GM23338 (cell line): ENCODE results near the gene STPG4. TPM values are rescaled to one million over a fixed set of nuclear protein-coding genes. Genes with fewer than 3 reads are reported as not detected.

Experiments
- ATAC-seq: fragments of 200-7000 bp; cut with Tn5 transposase; 3 replicates; pipeline ENCODE4 v1.9.1; 2020
- DNase-seq: peaks from one replicate; pipeline ENCODE4 v3.0.0-alpha.2; 2015; ENCODE audit warnings: low spot score
- H2AFZ ChIP-seq: fragments of 200-600 bp; sonication (generic); 2 replicates; pipeline ENCODE4 v1.8.0; 2016; ENCODE audit warnings: antibody characterized with exemption, mild to moderate bottlenecking, moderate library complexity
- H3F3A ChIP-seq: fragments of 200-600 bp; sonication (generic); replicated peaks from 2 replicates; pipeline ENCODE4 v1.8.0; 2017; ENCODE audit warnings: antibody characterized with exemption, mixed run types, low read depth
- H3K27ac ChIP-seq: fragments of 200-600 bp; sonication (generic); 2 replicates; pipeline ENCODE4 v1.6.1; 2016; ENCODE audit warnings: low read depth
- H3K27me3 ChIP-seq: fragments of 200-600 bp; sonication (generic); 2 replicates; pipeline ENCODE4 v1.8.0; 2016; ENCODE audit warnings: mild to moderate bottlenecking, mixed run types, moderate library complexity; ENCODE audit not compliant: insufficient read depth
- H3K36me3 ChIP-seq: fragments of 200-600 bp; sonication (generic); 2 replicates; pipeline ENCODE4 v1.8.0; 2016; ENCODE audit warnings: mild to moderate bottlenecking; ENCODE audit not compliant: insufficient read depth
- H3K4me1 ChIP-seq: fragments of 200-600 bp; sonication (generic); 2 replicates; pipeline ENCODE4 v1.8.0; 2016; ENCODE audit warnings: mild to moderate bottlenecking, moderate library complexity; ENCODE audit not compliant: insufficient read depth
- H3K4me2 ChIP-seq: fragments of 200-600 bp; sonication (generic); 2 replicates; pipeline ENCODE4 v1.7.1; 2017; ENCODE audit warnings: mixed run types
- H3K4me3 ChIP-seq: fragments of 200-600 bp; sonication (generic); 2 replicates; pipeline ENCODE4 v1.6.1; 2016; ENCODE audit warnings: mixed run types
- H3K79me2 ChIP-seq: fragments of 200-600 bp; sonication (generic); replicated peaks from 2 replicates; pipeline ENCODE4 v1.8.0; 2017; ENCODE audit warnings: mild to moderate bottlenecking; ENCODE audit not compliant: insufficient read depth
- H3K9me2 ChIP-seq: fragments of 200-600 bp; sonication (generic); 2 replicates; pipeline ENCODE4 v1.8.0; 2017; ENCODE audit not compliant: insufficient read depth
- H4K20me1 ChIP-seq: fragments of 200-600 bp; sonication (generic); replicated peaks from 2 replicates; pipeline ENCODE4 v1.8.0; 2017; ENCODE audit warnings: mild to moderate bottlenecking; ENCODE audit not compliant: insufficient read depth
- H3K27ac Mint-ChIP-seq: 2 replicates; pipeline ENCODE4 v1.8.0; 2020; ENCODE audit warnings: inconsistent platforms, mild to moderate bottlenecking, moderate library complexity, mixed read lengths
- H3K27me3 Mint-ChIP-seq: 3 replicates; pipeline ENCODE4 v1.8.0; 2022; ENCODE audit warnings: low read depth, mild to moderate bottlenecking, moderate library complexity, mixed read lengths, inconsistent platforms; ENCODE audit not compliant: insufficient read depth, poor library complexity
- H3K36me3 Mint-ChIP-seq: 3 replicates; pipeline ENCODE4 v1.8.0; 2021; ENCODE audit warnings: low read depth, mild to moderate bottlenecking, inconsistent platforms, moderate library complexity, mixed read lengths
- H3K4me1 Mint-ChIP-seq: 3 replicates; pipeline ENCODE4 v1.8.0; 2020; ENCODE audit warnings: mild to moderate bottlenecking, inconsistent platforms, mixed read lengths
- H3K4me3 Mint-ChIP-seq: 3 replicates; pipeline ENCODE4 v1.8.0; 2021; ENCODE audit warnings: moderate library complexity, mild to moderate bottlenecking, inconsistent platforms, mixed read lengths
- H3K9me3 Mint-ChIP-seq: 3 replicates; pipeline ENCODE4 v1.8.0; 2020; ENCODE audit warnings: moderate library complexity, mild to moderate bottlenecking, inconsistent platforms, mixed read lengths
- EZH2 ChIP-seq: fragments of 200-600 bp; sonication (generic); IDR thresholded peaks from one replicate; pipeline ENCODE4 v1.8.0; 2017; ENCODE audit warnings: antibody characterized with exemption, mild to moderate bottlenecking, low read depth; ENCODE audit not compliant: unreplicated experiment
- NANOG ChIP-seq: IDR thresholded peaks from 2 replicates; pipeline ENCODE4 v1.6.1; 2016; ENCODE audit warnings: antibody characterized with exemption, borderline replicate concordance
- REST ChIP-seq: IDR thresholded peaks from one replicate; pipeline ENCODE4 v1.6.1; 2018; ENCODE audit warnings: antibody characterized with exemption; ENCODE audit not compliant: unreplicated experiment
- STAT1 ChIP-seq: IDR thresholded peaks from one replicate; pipeline ENCODE4 v1.6.1; 2016; ENCODE audit warnings: antibody characterized with exemption; ENCODE audit not compliant: unreplicated experiment
- ZNF114 ChIP-seq: fragments of 250-450 bp; sonication (Bioruptor Pico); IDR thresholded peaks from 2 replicates; pipeline ENCODE4 v1.5.0; 2020; ENCODE audit warnings: mild to moderate bottlenecking, moderate library complexity
- ZNF331 ChIP-seq: fragments of 250-450 bp; sonication (Bioruptor Pico); IDR thresholded peaks from 2 replicates; pipeline ENCODE4 v1.5.0; 2020; ENCODE audit warnings: low read depth, mild to moderate bottlenecking, moderate library complexity
- polyA plus RNA-seq: library from polyadenylated mRNA; unstranded; fragments of >200 nt; fragmentation: Nextera tagmentation; extraction: Ambion mirVana; gene quantifications from 2 replicates; pipeline ENCODE4 v1.2.1, GENCODE V29; 2016
- total RNA-seq: library from RNA; depleted of rRNA; stranded (reverse); fragments of >200 nt; shearing (Covaris generic); gene quantifications from 2 replicates; pipeline ENCODE4 v1.2.3, GENCODE V29; 2014
- TF ChIP-seq, protein P1 (sequence below): IDR thresholded peaks from 2 replicates; pipeline ENCODE4 v1.6.1; 2016; ENCODE audit warnings: antibody characterized with exemption
- TF ChIP-seq, protein P2 (sequence below): fragments of 250-450 bp; sonication (Bioruptor Pico); IDR thresholded peaks from 2 replicates; pipeline ENCODE4 v1.5.0; 2020; ENCODE audit warnings: mild to moderate bottlenecking, moderate library complexity

STPG4 gene
- total and polyA plus RNA-seq, 2 experiments from 2014 or later = 0.28 TPM; not detected in 1

GRCh38 chr2:47165001-47165555 lies 10.0 kb upstream of the STPG4 start (continued):
- TF ChIP-seq REST (no peak), ZNF331 (CRISPR knock-in tag) (no peak)
- TF ChIP-seq, protein P1, sequence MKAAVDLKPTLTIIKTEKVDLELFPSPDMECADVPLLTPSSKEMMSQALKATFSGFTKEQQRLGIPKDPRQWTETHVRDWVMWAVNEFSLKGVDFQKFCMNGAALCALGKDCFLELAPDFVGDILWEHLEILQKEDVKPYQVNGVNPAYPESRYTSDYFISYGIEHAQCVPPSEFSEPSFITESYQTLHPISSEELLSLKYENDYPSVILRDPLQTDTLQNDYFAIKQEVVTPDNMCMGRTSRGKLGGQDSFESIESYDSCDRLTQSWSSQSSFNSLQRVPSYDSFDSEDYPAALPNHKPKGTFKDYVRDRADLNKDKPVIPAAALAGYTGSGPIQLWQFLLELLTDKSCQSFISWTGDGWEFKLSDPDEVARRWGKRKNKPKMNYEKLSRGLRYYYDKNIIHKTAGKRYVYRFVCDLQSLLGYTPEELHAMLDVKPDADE = no peak

- Histone ChIP-seq H4K20me1 (peaks cover 55% of the 10 kb centered on the region), H3K27me3 (no peaks in the 10 kb centered on the region), H3K4me2 (no peak overlapping the region), H3K4me1 (no peaks in the 10 kb centered on the region), H3K79me2 (peaks cover 60% of the 10 kb centered on the region), H3F3A (peaks cover 4% of the 10 kb centered on the region), H3K9me2 (no peaks in the 10 kb centered on the region), H3K4me3 (no peak overlapping the region), H3K36me3 (peaks cover 49% of the 10 kb centered on the region), H2AFZ (no peak overlapping the region), H3K27ac (no peak overlapping the region)
- ATAC-seq (no peak), DNase-seq (no peak)
- no peak overlapping the region for H3K4me3 Mint-ChIP-seq
- peaks cover 80% of the 10 kb centered on the region for H3K36me3 Mint-ChIP-seq
- no peaks in the 10 kb centered on the region for H3K9me3 Mint-ChIP-seq
- H3K4me1 Mint-ChIP-seq = peaks cover 11% of the 10 kb centered on the region; the same call in 2 of the 3 replicates
- no peak overlapping the region for H3K27ac Mint-ChIP-seq
- peaks cover 3% of the 10 kb centered on the region for H3K27me3 Mint-ChIP-seq
- TF ChIP-seq EZH2 (no peak), STAT1 (no peak), REST (no peak), ZNF114 (CRISPR knock-in tag) (no peak), NANOG (no peak)
- TF ChIP-seq, protein P2, sequence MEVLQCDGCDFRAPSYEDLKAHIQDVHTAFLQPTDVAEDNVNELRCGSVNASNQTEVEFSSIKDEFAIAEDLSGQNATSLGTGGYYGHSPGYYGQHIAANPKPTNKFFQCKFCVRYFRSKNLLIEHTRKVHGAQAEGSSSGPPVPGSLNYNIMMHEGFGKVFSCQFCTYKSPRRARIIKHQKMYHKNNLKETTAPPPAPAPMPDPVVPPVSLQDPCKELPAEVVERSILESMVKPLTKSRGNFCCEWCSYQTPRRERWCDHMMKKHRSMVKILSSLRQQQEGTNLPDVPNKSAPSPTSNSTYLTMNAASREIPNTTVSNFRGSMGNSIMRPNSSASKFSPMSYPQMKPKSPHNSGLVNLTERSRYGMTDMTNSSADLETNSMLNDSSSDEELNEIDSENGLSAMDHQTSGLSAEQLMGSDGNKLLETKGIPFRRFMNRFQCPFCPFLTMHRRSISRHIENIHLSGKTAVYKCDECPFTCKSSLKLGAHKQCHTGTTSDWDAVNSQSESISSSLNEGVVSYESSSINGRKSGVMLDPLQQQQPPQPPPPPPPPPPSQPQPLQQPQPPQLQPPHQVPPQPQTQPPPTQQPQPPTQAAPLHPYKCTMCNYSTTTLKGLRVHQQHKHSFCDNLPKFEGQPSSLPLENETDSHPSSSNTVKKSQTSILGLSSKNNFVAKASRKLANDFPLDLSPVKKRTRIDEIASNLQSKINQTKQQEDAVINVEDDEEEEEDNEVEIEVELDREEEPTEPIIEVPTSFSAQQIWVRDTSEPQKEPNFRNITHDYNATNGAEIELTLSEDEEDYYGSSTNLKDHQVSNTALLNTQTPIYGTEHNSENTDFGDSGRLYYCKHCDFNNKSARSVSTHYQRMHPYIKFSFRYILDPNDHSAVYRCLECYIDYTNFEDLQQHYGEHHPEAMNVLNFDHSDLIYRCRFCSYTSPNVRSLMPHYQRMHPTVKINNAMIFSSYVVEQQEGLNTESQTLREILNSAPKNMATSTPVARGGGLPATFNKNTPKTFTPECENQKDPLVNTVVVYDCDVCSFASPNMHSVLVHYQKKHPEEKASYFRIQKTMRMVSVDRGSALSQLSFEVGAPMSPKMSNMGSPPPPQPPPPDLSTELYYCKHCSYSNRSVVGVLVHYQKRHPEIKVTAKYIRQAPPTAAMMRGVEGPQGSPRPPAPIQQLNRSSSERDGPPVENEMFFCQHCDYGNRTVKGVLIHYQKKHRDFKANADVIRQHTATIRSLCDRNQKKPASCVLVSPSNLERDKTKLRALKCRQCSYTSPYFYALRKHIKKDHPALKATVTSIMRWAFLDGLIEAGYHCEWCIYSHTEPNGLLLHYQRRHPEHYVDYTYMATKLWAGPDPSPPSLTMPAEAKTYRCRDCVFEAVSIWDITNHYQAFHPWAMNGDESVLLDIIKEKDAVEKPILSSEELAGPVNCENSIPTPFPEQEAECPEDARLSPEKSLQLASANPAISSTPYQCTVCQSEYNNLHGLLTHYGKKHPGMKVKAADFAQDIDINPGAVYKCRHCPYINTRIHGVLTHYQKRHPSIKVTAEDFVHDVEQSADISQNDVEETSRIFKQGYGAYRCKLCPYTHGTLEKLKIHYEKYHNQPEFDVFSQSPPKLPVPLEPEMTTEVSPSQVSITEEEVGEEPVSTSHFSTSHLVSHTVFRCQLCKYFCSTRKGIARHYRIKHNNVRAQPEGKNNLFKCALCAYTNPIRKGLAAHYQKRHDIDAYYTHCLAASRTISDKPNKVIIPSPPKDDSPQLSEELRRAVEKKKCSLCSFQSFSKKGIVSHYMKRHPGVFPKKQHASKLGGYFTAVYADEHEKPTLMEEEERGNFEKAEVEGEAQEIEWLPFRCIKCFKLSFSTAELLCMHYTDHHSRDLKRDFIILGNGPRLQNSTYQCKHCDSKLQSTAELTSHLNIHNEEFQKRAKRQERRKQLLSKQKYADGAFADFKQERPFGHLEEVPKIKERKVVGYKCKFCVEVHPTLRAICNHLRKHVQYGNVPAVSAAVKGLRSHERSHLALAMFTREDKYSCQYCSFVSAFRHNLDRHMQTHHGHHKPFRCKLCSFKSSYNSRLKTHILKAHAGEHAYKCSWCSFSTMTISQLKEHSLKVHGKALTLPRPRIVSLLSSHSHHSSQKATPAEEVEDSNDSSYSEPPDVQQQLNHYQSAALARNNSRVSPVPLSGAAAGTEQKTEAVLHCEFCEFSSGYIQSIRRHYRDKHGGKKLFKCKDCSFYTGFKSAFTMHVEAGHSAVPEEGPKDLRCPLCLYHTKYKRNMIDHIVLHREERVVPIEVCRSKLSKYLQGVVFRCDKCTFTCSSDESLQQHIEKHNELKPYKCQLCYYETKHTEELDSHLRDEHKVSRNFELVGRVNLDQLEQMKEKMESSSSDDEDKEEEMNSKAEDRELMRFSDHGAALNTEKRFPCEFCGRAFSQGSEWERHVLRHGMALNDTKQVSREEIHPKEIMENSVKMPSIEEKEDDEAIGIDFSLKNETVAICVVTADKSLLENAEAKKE = no peak
Observed at GRCh38 chr2:47162780-47163179, 7.7 kb upstream of the STPG4 start.
